ENCODE data around the gene NUFIP1.

DNA sequence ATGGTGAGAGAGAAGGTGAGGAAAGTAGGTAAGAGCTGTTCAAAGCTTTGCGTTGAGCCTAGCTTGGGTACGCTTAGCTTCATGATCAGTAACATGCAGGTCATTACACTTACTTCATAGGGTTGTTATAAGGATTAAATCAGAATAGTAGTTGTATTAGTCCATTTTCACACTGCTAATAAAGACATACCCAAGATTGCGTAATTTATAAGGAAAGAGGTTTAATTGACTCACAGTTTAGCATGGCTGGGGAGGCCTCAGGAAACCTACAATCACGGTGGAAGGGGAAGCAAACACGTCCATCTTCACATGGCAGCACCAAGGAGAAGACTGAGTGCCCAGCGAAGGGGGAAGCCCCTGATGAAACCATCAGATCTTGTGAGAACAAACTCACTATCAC lies 21.9 kb upstream of the NUFIP1 start:
- no peak for TF ChIP-seq YY1 (IDR thresholded peaks at IDR 0.05; ENCODE audit: extremely low read depth, insufficient replicate concordance, low read depth, low read length)
- no peak for TF ChIP-seq SP1 (IDR thresholded peaks at IDR 0.05; ENCODE audit: low read depth)
- no peak for TF ChIP-seq EZH2phosphoT487 (IDR thresholded peaks at IDR 0.05; ENCODE audit: borderline replicate concordance)
- TF ChIP-seq SIN3A (IDR thresholded peaks at IDR 0.05; ENCODE audit: low read depth) = no peak
- TF ChIP-seq, protein P1, sequence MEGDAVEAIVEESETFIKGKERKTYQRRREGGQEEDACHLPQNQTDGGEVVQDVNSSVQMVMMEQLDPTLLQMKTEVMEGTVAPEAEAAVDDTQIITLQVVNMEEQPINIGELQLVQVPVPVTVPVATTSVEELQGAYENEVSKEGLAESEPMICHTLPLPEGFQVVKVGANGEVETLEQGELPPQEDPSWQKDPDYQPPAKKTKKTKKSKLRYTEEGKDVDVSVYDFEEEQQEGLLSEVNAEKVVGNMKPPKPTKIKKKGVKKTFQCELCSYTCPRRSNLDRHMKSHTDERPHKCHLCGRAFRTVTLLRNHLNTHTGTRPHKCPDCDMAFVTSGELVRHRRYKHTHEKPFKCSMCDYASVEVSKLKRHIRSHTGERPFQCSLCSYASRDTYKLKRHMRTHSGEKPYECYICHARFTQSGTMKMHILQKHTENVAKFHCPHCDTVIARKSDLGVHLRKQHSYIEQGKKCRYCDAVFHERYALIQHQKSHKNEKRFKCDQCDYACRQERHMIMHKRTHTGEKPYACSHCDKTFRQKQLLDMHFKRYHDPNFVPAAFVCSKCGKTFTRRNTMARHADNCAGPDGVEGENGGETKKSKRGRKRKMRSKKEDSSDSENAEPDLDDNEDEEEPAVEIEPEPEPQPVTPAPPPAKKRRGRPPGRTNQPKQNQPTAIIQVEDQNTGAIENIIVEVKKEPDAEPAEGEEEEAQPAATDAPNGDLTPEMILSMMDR (IDR thresholded peaks at IDR 0.05 in 2 of 3, conservative IDR thresholded peaks at IDR 0.05 in 1 of 3; ENCODE audit: borderline replicate concordance in 1 of 3, insufficient read depth in 1 of 3, low read depth in 2 of 3, low read length in 2 of 3) = no peak

Measured in HCT116 (cell line).